ENCODE measurements around the gene RPL26.

Gene RPL26

DNA sequence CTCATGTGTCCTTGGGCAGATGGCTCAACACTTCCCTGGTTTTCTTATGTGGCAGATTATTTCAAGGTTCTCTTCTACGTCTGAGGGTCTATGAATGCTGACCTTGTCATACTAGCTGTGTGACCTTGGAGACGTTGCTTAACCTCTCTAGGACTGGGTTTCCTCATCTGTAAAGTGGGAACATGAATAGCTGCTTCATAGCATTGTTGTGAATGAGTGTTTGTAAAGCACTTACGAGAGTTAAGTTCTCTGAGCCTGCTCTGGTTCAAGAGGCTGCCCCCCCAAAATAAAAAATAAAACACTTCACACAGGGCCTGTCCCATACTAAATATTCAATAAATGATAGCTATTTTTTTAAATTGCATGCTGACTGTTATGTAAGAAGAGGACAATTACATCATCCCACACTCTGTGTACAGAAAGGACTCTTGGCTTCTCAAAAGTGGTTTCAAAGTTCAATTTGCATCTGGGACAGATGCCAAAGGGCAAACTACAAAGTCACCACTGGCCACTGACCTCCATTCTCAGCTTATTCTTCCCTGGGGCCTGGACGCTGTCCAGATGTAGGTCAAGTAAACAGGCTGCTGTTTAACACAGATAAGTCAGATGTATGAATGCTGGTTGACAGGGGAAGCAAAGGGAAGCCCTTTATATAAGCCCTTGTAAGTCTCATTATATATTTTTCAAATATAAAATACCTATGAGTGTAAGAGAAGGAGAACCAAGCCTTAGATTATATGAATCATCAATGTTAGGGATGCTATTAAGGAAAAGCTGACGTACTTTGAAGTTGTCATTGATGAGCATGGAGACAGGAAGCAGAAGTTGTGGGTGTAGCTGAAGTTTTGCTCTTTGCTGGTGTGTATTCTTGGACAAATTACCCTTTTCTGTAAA lies 37.3 kb upstream of the RPL26 start:
- no peaks in the 10 kb centered on the region for H3K9me3 ChIP-seq (ENCODE audit: severe bottlenecking)
- DNase-seq (ENCODE audit: low spot score) (no peak), ATAC-seq (ENCODE audit: low read depth) (0 out of 3 replicates have a peak, but pooled peaks have one; percentile 17)
- H3K27me3 ChIP-seq (ENCODE audit: insufficient read depth, poor library complexity, severe bottlenecking) = no peaks in the 10 kb centered on the region
- H3K4me1 ChIP-seq (ENCODE audit: insufficient read depth, poor library complexity, severe bottlenecking) = no peaks in the 10 kb centered on the region
- H3K4me3 ChIP-seq (ENCODE audit: severe bottlenecking) = no peak overlapping the region
- no peaks in the 10 kb centered on the region for H3K36me3 ChIP-seq (ENCODE audit: low read depth)
- H3K27ac ChIP-seq (ENCODE audit: poor library complexity, severe bottlenecking) = no peak overlapping the region
- TF ChIP-seq, protein P1, sequence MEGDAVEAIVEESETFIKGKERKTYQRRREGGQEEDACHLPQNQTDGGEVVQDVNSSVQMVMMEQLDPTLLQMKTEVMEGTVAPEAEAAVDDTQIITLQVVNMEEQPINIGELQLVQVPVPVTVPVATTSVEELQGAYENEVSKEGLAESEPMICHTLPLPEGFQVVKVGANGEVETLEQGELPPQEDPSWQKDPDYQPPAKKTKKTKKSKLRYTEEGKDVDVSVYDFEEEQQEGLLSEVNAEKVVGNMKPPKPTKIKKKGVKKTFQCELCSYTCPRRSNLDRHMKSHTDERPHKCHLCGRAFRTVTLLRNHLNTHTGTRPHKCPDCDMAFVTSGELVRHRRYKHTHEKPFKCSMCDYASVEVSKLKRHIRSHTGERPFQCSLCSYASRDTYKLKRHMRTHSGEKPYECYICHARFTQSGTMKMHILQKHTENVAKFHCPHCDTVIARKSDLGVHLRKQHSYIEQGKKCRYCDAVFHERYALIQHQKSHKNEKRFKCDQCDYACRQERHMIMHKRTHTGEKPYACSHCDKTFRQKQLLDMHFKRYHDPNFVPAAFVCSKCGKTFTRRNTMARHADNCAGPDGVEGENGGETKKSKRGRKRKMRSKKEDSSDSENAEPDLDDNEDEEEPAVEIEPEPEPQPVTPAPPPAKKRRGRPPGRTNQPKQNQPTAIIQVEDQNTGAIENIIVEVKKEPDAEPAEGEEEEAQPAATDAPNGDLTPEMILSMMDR (IDR thresholded peaks at IDR 0.05; ENCODE audit: poor library complexity, severe bottlenecking) = no peak

DNA sequence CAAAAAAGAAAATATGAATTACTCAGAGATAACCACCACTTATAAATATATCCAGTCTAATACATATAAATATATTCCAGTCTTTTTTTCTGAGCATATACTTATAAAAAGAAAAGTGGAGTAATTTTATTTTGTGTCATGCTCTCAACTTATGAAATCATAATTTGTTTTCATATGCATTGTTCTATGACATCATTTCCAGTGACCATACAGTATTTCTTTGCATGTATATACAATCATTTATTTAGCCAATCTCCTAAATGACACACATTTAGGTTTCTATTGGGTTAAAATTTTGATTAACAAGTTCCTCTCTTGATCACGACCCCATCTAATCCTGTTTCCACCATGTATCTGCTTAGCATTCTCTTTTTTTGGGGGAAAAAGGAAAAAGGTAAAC lies 36.3 kb upstream of the RPL26 start:
- Histone ChIP-seq H3K9me3 (ENCODE audit: severe bottlenecking) (no peaks in the 10 kb centered on the region), H3K4me1 (ENCODE audit: insufficient read depth, poor library complexity, severe bottlenecking) (no peaks in the 10 kb centered on the region), H3K27me3 (ENCODE audit: insufficient read depth, poor library complexity, severe bottlenecking) (no peaks in the 10 kb centered on the region), H3K36me3 (ENCODE audit: low read depth) (no peaks in the 10 kb centered on the region), H3K4me3 (ENCODE audit: severe bottlenecking) (no peak overlapping the region), H3K27ac (ENCODE audit: poor library complexity, severe bottlenecking) (no peak overlapping the region)
- DNase-seq (ENCODE audit: low spot score) (no peak), ATAC-seq (ENCODE audit: low read depth) (no peak)
- TF ChIP-seq, protein P1 (IDR thresholded peaks at IDR 0.05; ENCODE audit: poor library complexity, severe bottlenecking) = no peak

DNA sequence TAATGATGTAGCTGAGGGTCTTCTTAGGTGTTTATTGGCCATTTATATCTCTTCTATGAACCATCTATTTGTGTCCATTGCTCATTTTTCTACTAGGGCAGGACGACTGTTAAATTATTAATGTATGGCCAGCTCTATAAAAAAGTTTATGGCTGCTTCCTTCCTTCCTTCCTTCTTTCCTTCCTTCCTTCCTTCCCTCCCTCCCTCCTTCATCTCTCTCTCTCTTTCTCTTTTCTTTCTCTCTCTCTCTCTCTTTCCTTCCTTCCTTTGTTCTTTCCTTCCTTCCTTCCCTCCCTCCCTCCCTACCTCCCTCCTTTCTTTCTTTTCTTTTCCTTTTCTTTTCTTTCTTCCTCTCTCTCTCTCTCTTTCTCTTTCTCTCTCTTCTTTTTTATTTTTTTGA lies 35.5 kb upstream of the RPL26 start:
- Histone ChIP-seq H3K4me1 (ENCODE audit: insufficient read depth, poor library complexity, severe bottlenecking) (no peaks in the 10 kb centered on the region), H3K4me3 (ENCODE audit: severe bottlenecking) (no peak overlapping the region), H3K27me3 (ENCODE audit: insufficient read depth, poor library complexity, severe bottlenecking) (no peaks in the 10 kb centered on the region), H3K9me3 (ENCODE audit: severe bottlenecking) (no peaks in the 10 kb centered on the region), H3K27ac (ENCODE audit: poor library complexity, severe bottlenecking) (no peak overlapping the region), H3K36me3 (ENCODE audit: low read depth) (no peaks in the 10 kb centered on the region)
- DNase-seq (ENCODE audit: low spot score) = no peak
- TF ChIP-seq, protein P1 (IDR thresholded peaks at IDR 0.05; ENCODE audit: poor library complexity, severe bottlenecking) = no peak
- ATAC-seq (ENCODE audit: low read depth) = no peak

DNA sequence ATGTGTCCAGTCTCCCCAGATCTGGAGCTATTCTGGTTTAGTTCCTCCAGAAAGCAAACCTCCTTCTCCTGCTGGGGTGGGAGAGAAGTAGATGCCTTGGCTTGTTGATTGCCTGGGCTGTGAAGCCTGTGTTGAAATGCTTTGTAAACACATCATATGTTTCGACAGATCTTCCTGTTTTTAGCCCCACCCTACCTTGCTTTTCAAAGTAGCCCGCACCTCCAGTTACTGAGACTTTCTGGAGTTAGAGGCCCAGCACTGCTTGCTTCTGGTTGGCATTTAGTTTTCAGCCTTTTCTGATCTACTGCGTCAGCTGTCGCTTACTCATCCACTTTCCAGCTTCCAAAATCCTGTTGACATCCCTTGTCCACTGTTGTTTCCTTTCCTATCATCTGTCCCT lies 34.8 kb upstream of the RPL26 start:
- H3K27ac ChIP-seq (ENCODE audit: poor library complexity, severe bottlenecking) = no peak overlapping the region
- DNase-seq (ENCODE audit: low spot score) (no peak), ATAC-seq (ENCODE audit: low read depth) (no peak)
- no peaks in the 10 kb centered on the region for H3K4me1 ChIP-seq (ENCODE audit: insufficient read depth, poor library complexity, severe bottlenecking)
- TF ChIP-seq, protein P1 (IDR thresholded peaks at IDR 0.05; ENCODE audit: poor library complexity, severe bottlenecking) = no peak
- H3K27me3 ChIP-seq (ENCODE audit: insufficient read depth, poor library complexity, severe bottlenecking) = no peaks in the 10 kb centered on the region
- H3K9me3 ChIP-seq (ENCODE audit: severe bottlenecking) = no peaks in the 10 kb centered on the region
- no peak overlapping the region for H3K4me3 ChIP-seq (ENCODE audit: severe bottlenecking)
- no peaks in the 10 kb centered on the region for H3K36me3 ChIP-seq (ENCODE audit: low read depth)

DNA sequence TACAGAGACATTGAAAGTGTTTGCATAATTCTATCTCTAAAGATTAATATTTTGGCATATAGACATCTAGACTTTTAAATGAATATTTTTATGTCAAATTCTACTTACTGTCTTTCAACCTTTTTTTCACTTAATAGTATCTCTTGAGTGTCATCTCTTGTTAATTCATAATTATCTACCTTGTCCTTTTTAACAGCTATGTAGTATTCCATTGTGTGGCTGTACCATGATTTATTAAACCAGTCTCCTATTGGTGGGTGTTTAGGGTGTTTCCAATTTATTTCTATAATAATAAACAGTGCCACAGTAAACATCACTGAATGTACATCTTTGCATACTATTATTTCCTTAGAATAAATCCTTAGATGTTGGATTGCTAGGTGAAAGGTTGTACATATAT lies 30.9 kb upstream of the RPL26 start:
- Histone ChIP-seq H3K9me3 (ENCODE audit: severe bottlenecking) (no peaks in the 10 kb centered on the region), H3K27ac (ENCODE audit: poor library complexity, severe bottlenecking) (no peak overlapping the region), H3K36me3 (ENCODE audit: low read depth) (no peaks in the 10 kb centered on the region), H3K4me1 (ENCODE audit: insufficient read depth, poor library complexity, severe bottlenecking) (peaks cover under 1% of the 10 kb centered on the region), H3K27me3 (ENCODE audit: insufficient read depth, poor library complexity, severe bottlenecking) (no peaks in the 10 kb centered on the region), H3K4me3 (ENCODE audit: severe bottlenecking) (no peak overlapping the region)
- TF ChIP-seq, protein P1 (IDR thresholded peaks at IDR 0.05; ENCODE audit: poor library complexity, severe bottlenecking) = no peak
- DNase-seq (ENCODE audit: low spot score) (no peak), ATAC-seq (ENCODE audit: low read depth) (no peak)

Data from RWPE2 (cell line).